Endothelial cell of umbilical vein (primary cell): ENCODE measurements around the gene BBS2. TPM values are rescaled to one million over a fixed set of nuclear protein-coding genes. Genes with fewer than 3 reads are reported as not detected.

Experiments
- BruUV-seq: library from RNA; stranded (reverse); fragments of 400-500 nt; replicated peaks from 2 replicates; lab custom pipeline; 2021; lab: Mats Ljungman, UMichigan
- CTCF ChIA-PET: fragments of 300-600, 350-600 bp; sonication (Branson Sonifier 250); formaldehyde crosslinking; loops from one replicate; lab custom pipeline; 2021; ENCODE audit warnings: antibody characterized with exemption, inconsistent platforms; lab: Charles Lee
- POLR2A ChIA-PET: fragments of 300-600, 350-600 bp; sonication (Branson Sonifier 250); formaldehyde crosslinking; loops from one replicate; lab custom pipeline; 2021; ENCODE audit warnings: antibody characterized with exemption, inconsistent platforms; lab: Charles Lee
- DNase-seq: peaks from one replicate; pipeline ENCODE4 v3.0.0-alpha.2; 2011; ENCODE audit warnings: low read depth, low spot score
- FAIRE-seq: peaks from 2 replicates; lab custom pipeline; 2011; peaks lifted over from hg19 to GRCh38; lab: Jason Lieb, UNC
- H2AFZ ChIP-seq: 2 replicates; pipeline ENCODE4 v1.6.0; 2012; ENCODE audit warnings: low read depth, low read length, control low read depth, inconsistent platforms
- H3K27ac ChIP-seq: 2 replicates; pipeline ENCODE4 v1.5.1; 2011; ENCODE audit warnings: low read depth, mild to moderate bottlenecking, control low read depth, low read length, moderate library complexity; ENCODE audit not compliant: insufficient read depth
- H3K27me3 ChIP-seq, 2 experiments: 2 replicates each; pipeline versions ENCODE4 v1.6.0 to v1.6.1; 2011; ENCODE audit warnings: low read length in 2 of 2, mixed read lengths in 1 of 2; ENCODE audit not compliant: control insufficient read depth in 2 of 2, insufficient read depth in 2 of 2
- H3K36me3 ChIP-seq, 2 experiments: 2 replicates in 1 of 2; 3 replicates in 1 of 2; pipeline ENCODE4 v1.5.1; 2011; ENCODE audit warnings: low read length in 2 of 2, mild to moderate bottlenecking in 1 of 2, moderate library complexity in 1 of 2; ENCODE audit not compliant: control insufficient read depth in 2 of 2, insufficient read depth in 2 of 2; ENCODE audit errors: extremely low read depth in 1 of 2
- H3K4me1 ChIP-seq: 3 replicates; pipeline ENCODE4 v1.5.1; 2011; ENCODE audit warnings: mild to moderate bottlenecking, low read length; ENCODE audit not compliant: control insufficient read depth, insufficient read depth; ENCODE audit errors: extremely low read depth
- H3K4me2 ChIP-seq: 2 replicates; pipeline ENCODE4 v1.6.1; 2011; ENCODE audit warnings: low read length, control low read depth, mixed read lengths; ENCODE audit not compliant: insufficient read depth
- H3K4me3 ChIP-seq, 3 experiments: fragments of 200-600 bp in 1 of 3; sonication (generic), shearing (Covaris generic) in 1 of 3; replicated peaks in 1 of 3; 2 replicates each; pipeline ENCODE4 v1.5.1; 2011 to 2016; ENCODE audit warnings: control low read depth in 3 of 3, low read length in 3 of 3, mild to moderate bottlenecking in 2 of 3, inconsistent platforms in 1 of 3, low read depth in 1 of 3, moderate library complexity in 1 of 3; ENCODE audit not compliant: insufficient read depth in 1 of 3
- H3K79me2 ChIP-seq: 2 replicates; pipeline ENCODE4 v1.6.0; 2012; ENCODE audit warnings: low read length, inconsistent platforms; ENCODE audit not compliant: control insufficient read depth, insufficient read depth
- H3K9ac ChIP-seq: replicated peaks from 2 replicates; pipeline ENCODE3; 2011; ENCODE audit warnings: low read length, control low read depth; ENCODE audit not compliant: insufficient read depth; ENCODE audit errors: extremely low read depth
- H3K9me1 ChIP-seq: replicated peaks from 3 replicates; pipeline ENCODE4 v1.6.0; 2011; ENCODE audit warnings: mild to moderate bottlenecking, low read length; ENCODE audit not compliant: control insufficient read depth, insufficient read depth; ENCODE audit errors: extremely low read depth
- H3K9me3 ChIP-seq: replicated peaks from 2 replicates; pipeline ENCODE4 v1.5.1; 2012; ENCODE audit warnings: low read length, inconsistent platforms; ENCODE audit not compliant: control insufficient read depth, insufficient read depth
- H4K20me1 ChIP-seq: replicated peaks from 2 replicates; pipeline ENCODE3; 2011; ENCODE audit warnings: mild to moderate bottlenecking, low read length; ENCODE audit not compliant: control insufficient read depth, insufficient read depth; ENCODE audit errors: extremely low read depth
- CTCF ChIP-seq, 2 donors: IDR thresholded peaks; 1 replicate in 1 of 2; 2 replicates in 1 of 2; pipeline ENCODE4 v1.5.1; 2011; ENCODE audit warnings: low read length in 2 of 2, mild to moderate bottlenecking in 2 of 2, moderate library complexity in 2 of 2, control low read depth in 1 of 2, inconsistent platforms in 1 of 2, low read depth in 1 of 2; ENCODE audit not compliant: insufficient read depth in 1 of 2; ENCODE audit errors: extremely low read depth in 1 of 2
- EZH2 ChIP-seq: IDR thresholded peaks from 2 replicates; pipeline ENCODE4 v1.6.1; 2012; ENCODE audit warnings: borderline replicate concordance, low read depth, mild to moderate bottlenecking, moderate library complexity, low read length, inconsistent platforms; ENCODE audit not compliant: severe bottlenecking
- FOS ChIP-seq: IDR thresholded peaks from 2 replicates; pipeline ENCODE4 v1.6.1; 2011; ENCODE audit warnings: mild to moderate bottlenecking, low read length, moderate library complexity, borderline replicate concordance; ENCODE audit not compliant: insufficient read depth
- GATA2 ChIP-seq: IDR thresholded peaks from 2 replicates; pipeline ENCODE4 v1.7.0; 2011; ENCODE audit warnings: low read depth, mild to moderate bottlenecking, moderate library complexity, mixed read lengths, low read length; ENCODE audit not compliant: insufficient read length, insufficient read depth
- JUN ChIP-seq: IDR thresholded peaks from 2 replicates; pipeline ENCODE4 v1.6.1; 2011; ENCODE audit warnings: borderline replicate concordance, low read depth; ENCODE audit not compliant: insufficient read length, insufficient read depth
- MAX ChIP-seq: IDR thresholded peaks from 2 replicates; pipeline ENCODE4 v1.6.1; 2011; ENCODE audit not compliant: insufficient read depth, insufficient read length
- MYC ChIP-seq: IDR thresholded peaks from one replicate; pipeline ENCODE4 v1.6.1; 2011; ENCODE audit warnings: mild to moderate bottlenecking, low read depth, low read length
- POLR2A ChIP-seq: IDR thresholded peaks from 2 replicates; pipeline ENCODE4 v1.6.1; 2012; ENCODE audit warnings: low read depth, mild to moderate bottlenecking, control low read depth, low read length
- POLR2AphosphoS5 ChIP-seq: IDR thresholded peaks from 2 replicates; pipeline ENCODE4 v1.6.1; 2012; ENCODE audit warnings: low read depth, mild to moderate bottlenecking, control low read depth, low read length, moderate library complexity; ENCODE audit not compliant: insufficient read depth
- dilution Hi-C: fragments of 300-500 bp; cut with MboI; formaldehyde crosslinking; loops from one replicate; pipeline ENCODE4 v1.15.0; 2019; ENCODE audit warnings: low sequenced_read_pairs; ENCODE audit not compliant: extremely low pct_ligation_motif_present
- intact Hi-C: fragments of 100-400 bp; cut with micrococcal nuclease; formaldehyde crosslinking; loops from one replicate; pipeline ENCODE4 v1.10.0; 2022
- polyA plus RNA-seq, 4 experiments: library from polyadenylated mRNA; depleted of rRNA in 3 of 4; stranded (reverse) in 3 of 4; unstranded in 1 of 4; fragments of >200 nt; gene quantifications; 2 replicates each; pipeline versions ENCODE4 v1.2.1 to v1.2.3, GENCODE V29; 2011 to 2012; ENCODE audit warnings: missing spikeins in 1 of 4
- total RNA-seq: library from RNA; stranded (reverse); gene quantifications from 2 replicates; pipeline ENCODE4 v1.2.3, GENCODE V29; 2021

Gene BBS2
- total and polyA plus RNA-seq, 2 donors (not counting 3 experiments of a cell fraction or from before 2014, with no cell fraction given) = 37.6 to 44.8 TPM

- POLR2A ChIA-PET = no interaction called here
- Histone ChIP-seq H3K9me1 (no peaks in the 10 kb centered on the region), H3K4me3 (no peak overlapping the region), H3K27ac (no peak overlapping the region), H3K9me3 (no peaks in the 10 kb centered on the region), H3K36me3 (peaks cover 0 to 38% of the 10 kb centered on the region in 2 experiments), H3K4me1 (no peaks in the 10 kb centered on the region), H4K20me1 (no peaks in the 10 kb centered on the region), H2AFZ (no peak overlapping the region), H3K27me3 (no peaks in the 10 kb centered on the region), H3K9ac (no peak overlapping the region), H3K4me2 (no peak overlapping the region), H3K79me2 (no peaks in the 10 kb centered on the region)
- TF ChIP-seq FOS = no peak
- TF ChIP-seq POLR2AphosphoS5 = no peak
- TF ChIP-seq MYC = no peak
- TF ChIP-seq CTCF (IDR thresholded peaks at IDR 0.05; ENCODE audit: extremely low read depth in 1 of 2, insufficient read depth in 1 of 2, low read depth in 1 of 2, low read length in 2 of 2) = no peak
- TF ChIP-seq JUN = no peak
- TF ChIP-seq EZH2 = no peak
- TF ChIP-seq GATA2 = no peak
- no peak for TF ChIP-seq MAX
- no peak for TF ChIP-seq POLR2A
- CTCF ChIA-PET = interaction anchor here (0.8 to 1.2 kb wide), 3 partner anchors 9 to 11 kb away, joined by 3 to 4 read pairs (median 3); partner anchors contain the start of genes NUDT21 and OGFOD1
- no peak for DNase-seq
- BruUV-seq = no TSS peak
- intact Hi-C loops (no loop called here), dilution Hi-C loops (no loop called here)
- FAIRE-seq = no peak
These were observed 59.7 kb downstream of the BBS2 start for GRCh38 chr16:56460101-56460500.
